ENCODE data around the gene COL4A2. TPM values are rescaled to one million over a fixed set of nuclear protein-coding genes. Genes with fewer than 3 reads are reported as not detected.

COL4A2 gene
- total RNA-seq, 1 donor from 2014 or later = 159 TPM

DNA sequence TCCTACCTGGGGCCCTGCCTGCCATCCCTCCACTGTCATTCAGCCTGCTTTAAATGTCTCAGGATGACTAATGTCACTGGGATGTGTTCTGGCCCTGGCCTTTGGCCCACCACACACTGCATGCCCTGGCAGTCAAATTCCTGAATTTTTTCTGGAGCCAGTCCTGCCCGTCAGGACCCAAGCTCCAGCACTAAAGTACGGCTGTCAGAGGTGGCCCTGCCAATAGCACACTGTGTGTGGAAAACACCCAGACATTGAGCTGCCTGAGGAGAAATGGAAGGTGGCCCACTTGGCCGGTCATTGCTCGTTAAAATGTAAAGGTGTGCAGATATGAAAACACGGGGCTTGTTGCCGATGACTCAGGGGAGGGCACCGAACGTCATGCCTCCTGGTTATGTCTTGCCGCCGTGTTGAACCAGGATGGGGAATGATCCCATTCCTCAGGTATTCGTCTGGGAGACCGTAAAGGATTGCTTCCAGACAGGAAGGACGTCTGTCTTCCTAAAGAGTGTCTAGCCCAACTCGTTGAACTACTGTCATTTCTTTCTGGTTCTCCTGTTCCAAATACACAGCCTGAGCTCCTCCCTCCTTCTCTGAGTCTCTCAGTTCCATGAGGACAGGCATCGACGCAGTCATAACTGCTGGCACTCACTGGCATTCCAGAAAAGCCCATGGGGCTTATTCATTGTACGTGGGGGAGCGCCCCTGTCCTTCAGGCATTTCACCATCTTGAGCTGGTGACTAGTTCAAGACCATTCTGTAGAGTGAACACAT lies 40.6 kb downstream of the COL4A2 start:
- no peak for DNase-seq (ENCODE audit: low read depth, low spot score)
- H3K4me1 Mint-ChIP-seq = peaks cover 25% of the 10 kb centered on the region
- peaks cover 2% of the 10 kb centered on the region for H3K9me3 Mint-ChIP-seq
- no peak for TF ChIP-seq CTCF (conservative IDR thresholded peaks at IDR 0.05)
- H3K27ac Mint-ChIP-seq (ENCODE audit: unreplicated experiment) = no peak overlapping the region
- H3K36me3 Mint-ChIP-seq (ENCODE audit: low read depth) = peaks cover 9% of the 10 kb centered on the region
- no peak overlapping the region for H3K4me3 Mint-ChIP-seq
- H3K27me3 Mint-ChIP-seq (ENCODE audit: low read depth) = no peaks in the 10 kb centered on the region

- no peak for DNase-seq (ENCODE audit: low read depth, low spot score)
- peaks cover 9% of the 10 kb centered on the region for H3K36me3 Mint-ChIP-seq (ENCODE audit: low read depth)
- no peak overlapping the region for H3K27ac Mint-ChIP-seq (ENCODE audit: unreplicated experiment)
- TF ChIP-seq CTCF (conservative IDR thresholded peaks at IDR 0.05) = no peak
- peaks cover 25% of the 10 kb centered on the region for H3K4me1 Mint-ChIP-seq
- no peak overlapping the region for H3K4me3 Mint-ChIP-seq
- H3K27me3 Mint-ChIP-seq (ENCODE audit: low read depth) = no peaks in the 10 kb centered on the region
- H3K9me3 Mint-ChIP-seq = peaks cover 2% of the 10 kb centered on the region
Measured at GRCh38 chr13:110348309-110349105, 41.4 kb downstream of the COL4A2 start.

- DNase-seq (ENCODE audit: low read depth, low spot score) = no peak
- no peak for TF ChIP-seq CTCF (conservative IDR thresholded peaks at IDR 0.05)
- no peaks in the 10 kb centered on the region for H3K27me3 Mint-ChIP-seq (ENCODE audit: low read depth)
- peaks cover 9% of the 10 kb centered on the region for H3K36me3 Mint-ChIP-seq (ENCODE audit: low read depth)
- H3K27ac Mint-ChIP-seq (ENCODE audit: unreplicated experiment) = no peak overlapping the region
- peaks cover 28% of the 10 kb centered on the region for H3K4me1 Mint-ChIP-seq
- H3K4me3 Mint-ChIP-seq = no peak overlapping the region
- no peaks in the 10 kb centered on the region for H3K9me3 Mint-ChIP-seq
Measured at GRCh38 chr13:110349239-110349638, 42.2 kb downstream of the COL4A2 start.

DNA sequence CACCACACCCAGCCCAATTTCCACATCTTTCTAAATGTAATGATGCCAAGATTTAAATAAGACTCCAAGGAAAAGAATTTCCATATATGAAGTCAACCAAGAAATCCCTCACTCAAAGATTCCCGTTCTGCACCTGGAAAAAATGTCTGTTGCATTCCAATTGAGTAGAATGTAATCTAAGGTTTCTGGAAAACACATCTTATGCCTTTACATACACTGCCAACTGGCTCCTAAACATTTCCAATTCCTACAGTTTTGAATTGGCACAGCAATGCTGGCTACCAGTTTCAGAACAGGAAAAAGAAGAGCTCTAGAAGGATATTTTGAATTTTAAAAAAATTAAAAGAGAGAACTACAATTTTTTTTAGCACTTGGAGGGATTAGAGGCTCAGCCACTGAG lies 43.0 kb downstream of the COL4A2 start:
- Mint-ChIP-seq H3K27ac (ENCODE audit: unreplicated experiment) (no peak overlapping the region), H3K27me3 (ENCODE audit: low read depth) (no peaks in the 10 kb centered on the region), H3K4me3 (no peak overlapping the region), H3K9me3 (no peaks in the 10 kb centered on the region), H3K36me3 (ENCODE audit: low read depth) (peaks cover 6% of the 10 kb centered on the region), H3K4me1 (peaks cover 28% of the 10 kb centered on the region)
- DNase-seq (ENCODE audit: low read depth, low spot score) = no peak
- TF ChIP-seq CTCF (conservative IDR thresholded peaks at IDR 0.05) = no peak

- H3K36me3 Mint-ChIP-seq (ENCODE audit: low read depth) = peaks cover 6% of the 10 kb centered on the region
- peaks cover 28% of the 10 kb centered on the region for H3K4me1 Mint-ChIP-seq
- no peaks in the 10 kb centered on the region for H3K27me3 Mint-ChIP-seq (ENCODE audit: low read depth)
- H3K27ac Mint-ChIP-seq (ENCODE audit: unreplicated experiment) = no peak overlapping the region
- no peaks in the 10 kb centered on the region for H3K9me3 Mint-ChIP-seq
- DNase-seq (ENCODE audit: low read depth, low spot score) = no peak
- no peak for TF ChIP-seq CTCF (conservative IDR thresholded peaks at IDR 0.05)
- no peak overlapping the region for H3K4me3 Mint-ChIP-seq
Measured at GRCh38 chr13:110350509-110350908, 43.4 kb downstream of the COL4A2 start.

Measured in neural crest cell (in vitro differentiated cells).